NT2/D1 (cell line): Measurements from ENCODE around the gene TRAIP.

ENCODE experiments used
- SUZ12 ChIP-seq: IDR thresholded peaks from 2 replicates; pipeline ENCODE4 v1.6.1; 2011; ENCODE audit not compliant: insufficient read length, insufficient read depth; ENCODE audit errors: extremely low read depth
- ZNF274 ChIP-seq: IDR thresholded peaks from 2 replicates; pipeline ENCODE4 v1.6.1; 2011; ENCODE audit warnings: mild to moderate bottlenecking, low read depth, low read length

DNA sequence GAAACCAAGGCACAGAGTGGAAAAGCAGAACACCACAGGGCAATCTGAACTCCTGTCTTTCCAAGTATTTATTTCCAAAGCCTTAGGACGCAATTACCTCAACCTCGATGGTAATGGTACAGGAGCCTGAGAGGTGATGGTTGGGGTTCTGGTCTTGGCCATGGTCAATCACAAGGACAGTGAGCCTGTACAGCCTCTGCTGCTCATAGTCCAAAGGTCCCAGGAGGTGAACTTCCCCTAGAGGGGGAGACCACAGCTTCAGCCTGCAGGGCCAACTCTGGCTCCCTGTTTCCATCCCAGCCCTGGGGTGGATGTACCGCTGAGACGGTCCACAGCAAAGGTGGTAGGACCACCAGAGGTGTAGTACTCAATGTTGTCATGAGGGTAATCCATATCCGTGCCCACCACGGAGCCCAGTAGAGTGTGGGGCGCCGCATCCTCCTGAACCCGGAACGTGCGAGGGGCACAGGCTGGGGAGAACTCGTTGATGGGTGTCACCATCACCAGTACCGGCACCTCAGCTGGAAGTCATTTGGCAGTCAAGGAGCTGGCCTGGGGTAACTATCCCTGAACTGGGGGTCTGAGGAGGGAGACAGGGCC lies 62.8 kb downstream of the TRAIP start:
- TF ChIP-seq ZNF274, result no peak
- no peak for TF ChIP-seq SUZ12
